Prostate gland (tissue), 2 donors: ENCODE measurements around the gene CPLANE1.

Experiments used
- CTCF ChIP-seq, 4 experiments: fragments of 200-600 bp in 2 of 4; fragments of 450-650 bp in 2 of 4; sonication (generic) in 2 of 4; IDR thresholded peaks; 1 replicate in 3 of 4; 2 replicates in 1 of 4; pipeline ENCODE4 v1.5.1; 2016 to 2019; ENCODE audit warnings: antibody characterized with exemption in 4 of 4, mild to moderate bottlenecking in 2 of 4, moderate library complexity in 2 of 4
- POLR2A ChIP-seq: fragments of 450-650 bp; IDR thresholded peaks from one replicate; pipeline ENCODE4 v1.6.1; 2016; ENCODE audit warnings: antibody characterized with exemption, mild to moderate bottlenecking

GRCh38 chr5:37063739-37064138 lies 185.4 kb downstream of the CPLANE1 start:
- TF ChIP-seq POLR2A (no peak), CTCF (IDR thresholded peaks at IDR 0.05) (no peak)
